Loucy (cell line): ENCODE measurements around the gene PSMD11.
"Not testable (repeated sequence)": the region's sequence is repeated elsewhere in the genome, so short reads cannot be mapped to it uniquely, and the experiment has no call there.

Experiments used
- H2AFZ ChIP-seq: fragments of 200-600 bp; sonication (generic); 2 replicates; pipeline ENCODE4 v1.6.0; 2016; ENCODE audit warnings: antibody characterized with exemption, mild to moderate bottlenecking, low read length, moderate library complexity
- H3F3A ChIP-seq: fragments of 200-600 bp; 2 replicates; pipeline ENCODE4 v1.6.0; 2016; ENCODE audit warnings: antibody characterized with exemption, low read depth, mild to moderate bottlenecking
- H3K27me3 ChIP-seq: fragments of 200-600 bp; sonication (generic); 2 replicates; pipeline ENCODE4 v1.6.1; 2014; ENCODE audit warnings: low read length, mild to moderate bottlenecking; ENCODE audit not compliant: insufficient read depth, poor library complexity, severe bottlenecking
- H3K36me3 ChIP-seq: fragments of 200-600 bp; sonication (generic); 2 replicates; pipeline ENCODE4 v1.6.1; 2016; ENCODE audit warnings: low read length; ENCODE audit not compliant: insufficient read depth
- H3K4me1 ChIP-seq: fragments of 200-600 bp; sonication (generic); 2 replicates; pipeline ENCODE4 v1.5.1; 2014; ENCODE audit warnings: low read length, mild to moderate bottlenecking; ENCODE audit not compliant: insufficient read depth, poor library complexity, severe bottlenecking
- H3K4me2 ChIP-seq: fragments of 200-600 bp; sonication (generic); 2 replicates; pipeline ENCODE4 v1.6.0; 2014; ENCODE audit warnings: antibody characterized with exemption, low read length, low read depth, mild to moderate bottlenecking; ENCODE audit not compliant: poor library complexity, severe bottlenecking
- H3K4me3 ChIP-seq: fragments of 200-600 bp; sonication (generic); 2 replicates; pipeline ENCODE4 v1.5.1; 2014; ENCODE audit warnings: low read length, mild to moderate bottlenecking, mixed read lengths; ENCODE audit not compliant: poor library complexity, severe bottlenecking
- H3K79me2 ChIP-seq: fragments of 200-600 bp; sonication (generic); 2 replicates; pipeline ENCODE4 v1.6.1; 2014; ENCODE audit warnings: low read length; ENCODE audit not compliant: insufficient read depth
- H3K9ac ChIP-seq: fragments of 200-600 bp; sonication (generic); 2 replicates; pipeline ENCODE4 v1.6.0; 2014; ENCODE audit warnings: mild to moderate bottlenecking, low read depth, low read length, moderate library complexity; ENCODE audit not compliant: poor library complexity, severe bottlenecking
- H3K9me2 ChIP-seq: fragments of 200-600 bp; sonication (generic); replicated peaks from 2 replicates; pipeline ENCODE4 v1.6.1; 2016; ENCODE audit warnings: low read depth, low read length, mixed read lengths
- H3K9me3 ChIP-seq: fragments of 200-600 bp; sonication (generic); 2 replicates; pipeline ENCODE4 v1.6.1; 2014; ENCODE audit warnings: mild to moderate bottlenecking, antibody characterized with exemption, low read length, low read depth; ENCODE audit not compliant: insufficient read depth
- H4K20me1 ChIP-seq: fragments of 200-600 bp; sonication (generic); 2 replicates; pipeline ENCODE4 v1.6.0; 2014; ENCODE audit warnings: antibody characterized with exemption, low read length, mild to moderate bottlenecking; ENCODE audit not compliant: insufficient read depth, poor library complexity, severe bottlenecking
- EZH2phosphoT487 ChIP-seq: fragments of 200-600 bp; IDR thresholded peaks from 2 replicates; pipeline ENCODE4 v1.6.1; 2018; ENCODE audit warnings: antibody characterized with exemption, mild to moderate bottlenecking, moderate library complexity, borderline replicate concordance
- TF ChIP-seq, protein P1 (sequence below): fragments of 200-600 bp; sonication (generic); conservative IDR thresholded peaks from 2 replicates; pipeline ENCODE4 v1.5.1; 2014; ENCODE audit warnings: mild to moderate bottlenecking, antibody characterized with exemption, low read length

Gene PSMD11

DNA sequence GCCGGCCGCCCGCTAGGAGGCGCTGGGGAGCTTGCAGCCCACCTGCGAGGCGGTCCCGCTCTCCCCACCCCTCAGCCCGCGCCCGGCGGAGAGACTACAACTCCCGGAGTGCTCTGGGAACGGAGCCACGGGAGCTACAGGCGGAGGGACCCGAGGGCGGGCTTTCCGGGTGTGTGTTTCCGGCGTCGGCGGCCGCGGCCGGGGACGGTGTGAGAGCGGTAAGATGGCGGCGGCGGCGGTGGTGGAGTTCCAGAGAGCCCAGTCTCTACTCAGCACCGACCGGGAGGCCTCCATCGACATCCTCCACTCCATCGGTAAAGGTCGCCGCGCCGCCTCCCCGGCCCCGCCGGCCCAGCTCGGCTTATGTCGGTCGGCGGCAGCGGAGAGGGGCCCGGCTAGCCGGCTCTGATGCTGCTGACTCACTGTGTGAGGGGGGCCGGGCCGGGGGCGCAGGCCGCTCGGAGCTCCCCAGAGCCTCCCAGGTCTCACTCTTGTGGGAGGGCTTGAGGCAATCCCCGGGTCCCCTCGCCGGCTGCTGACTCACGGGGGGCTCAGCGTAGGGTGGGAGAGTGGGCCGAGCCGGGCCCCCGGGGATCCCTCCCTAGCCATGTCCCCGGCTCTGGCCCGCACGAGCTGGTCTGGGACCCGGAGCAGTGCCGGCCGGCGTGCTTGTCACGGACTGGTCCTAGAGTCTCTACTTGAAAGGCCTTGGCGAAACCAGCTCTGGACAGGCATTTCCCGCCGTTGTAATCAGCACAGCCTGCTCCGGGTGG is at the start of gene PSMD11:
Gene PSMD11, plus strand, starts transcription at position 210 of the 773 bp plus-strand sequence. Its CDS starts 14 bp downstream, at position 224.
- peaks cover 52% of the 10 kb centered on the region for H3K79me2 ChIP-seq

DNA sequence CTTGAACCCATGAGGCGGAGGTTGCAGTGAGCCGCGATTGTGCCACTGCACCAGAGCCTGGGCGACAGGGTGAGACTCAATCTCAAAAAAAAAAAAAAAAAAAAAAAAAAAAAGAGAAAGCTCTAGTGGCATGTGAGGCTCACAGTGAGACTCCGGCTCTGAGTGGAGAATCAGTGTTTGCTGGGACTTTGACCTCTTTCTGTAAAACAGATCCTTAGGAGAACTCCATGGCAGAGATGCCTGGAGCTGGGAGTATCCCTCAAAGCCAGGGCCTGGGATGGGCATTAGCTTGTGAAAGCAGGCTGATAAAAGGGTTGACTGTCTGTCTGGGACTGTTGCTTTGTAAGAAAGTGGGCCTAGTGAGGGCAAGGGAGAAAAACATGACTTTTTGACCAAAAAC is 48.0 kb upstream of the PSMD11 start:
- no peak overlapping the region for H2AFZ ChIP-seq
- no peaks in the 10 kb centered on the region for H3K9me3 ChIP-seq
- no peaks in the 10 kb centered on the region for H3K4me1 ChIP-seq
- TF ChIP-seq EZH2phosphoT487, result no peak
- TF ChIP-seq, protein P1, sequence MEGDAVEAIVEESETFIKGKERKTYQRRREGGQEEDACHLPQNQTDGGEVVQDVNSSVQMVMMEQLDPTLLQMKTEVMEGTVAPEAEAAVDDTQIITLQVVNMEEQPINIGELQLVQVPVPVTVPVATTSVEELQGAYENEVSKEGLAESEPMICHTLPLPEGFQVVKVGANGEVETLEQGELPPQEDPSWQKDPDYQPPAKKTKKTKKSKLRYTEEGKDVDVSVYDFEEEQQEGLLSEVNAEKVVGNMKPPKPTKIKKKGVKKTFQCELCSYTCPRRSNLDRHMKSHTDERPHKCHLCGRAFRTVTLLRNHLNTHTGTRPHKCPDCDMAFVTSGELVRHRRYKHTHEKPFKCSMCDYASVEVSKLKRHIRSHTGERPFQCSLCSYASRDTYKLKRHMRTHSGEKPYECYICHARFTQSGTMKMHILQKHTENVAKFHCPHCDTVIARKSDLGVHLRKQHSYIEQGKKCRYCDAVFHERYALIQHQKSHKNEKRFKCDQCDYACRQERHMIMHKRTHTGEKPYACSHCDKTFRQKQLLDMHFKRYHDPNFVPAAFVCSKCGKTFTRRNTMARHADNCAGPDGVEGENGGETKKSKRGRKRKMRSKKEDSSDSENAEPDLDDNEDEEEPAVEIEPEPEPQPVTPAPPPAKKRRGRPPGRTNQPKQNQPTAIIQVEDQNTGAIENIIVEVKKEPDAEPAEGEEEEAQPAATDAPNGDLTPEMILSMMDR, result no peak
- no peaks in the 10 kb centered on the region for H3K9me2 ChIP-seq
- H3K4me2 ChIP-seq, result no peak overlapping the region
- no peaks in the 10 kb centered on the region for H3K79me2 ChIP-seq
- H3F3A ChIP-seq, result no peaks in the 10 kb centered on the region
- no peak overlapping the region for H3K9ac ChIP-seq
- H3K36me3 ChIP-seq, result no peaks in the 10 kb centered on the region
- H3K4me3 ChIP-seq, result no peak overlapping the region
- no peaks in the 10 kb centered on the region for H3K27me3 ChIP-seq
- H4K20me1 ChIP-seq, result no peaks in the 10 kb centered on the region

More for the DNA sequence above, at the start of gene PSMD11:
- H3K9ac ChIP-seq, result peak within 1 kb of the TSS; percentile 96
- TF ChIP-seq, protein P1, result no peak; the same call in 1 of the 2 replicates
- no peak for TF ChIP-seq EZH2phosphoT487
- no peaks in the 10 kb centered on the region for H3F3A ChIP-seq
- no peaks in the 10 kb centered on the region for H3K9me2 ChIP-seq
- H3K27me3 ChIP-seq, result peaks cover 4% of the 10 kb centered on the region
- H2AFZ ChIP-seq, result peak within 1 kb of the TSS; percentile 97
- H3K36me3 ChIP-seq, result peaks cover 11% of the 10 kb centered on the region
- H3K4me3 ChIP-seq, result peak within 1 kb of the TSS; percentile 95
- peaks cover 34% of the 10 kb centered on the region for H3K4me1 ChIP-seq
- H4K20me1 ChIP-seq, result peaks cover 35% of the 10 kb centered on the region
- peak within 1 kb of the TSS; percentile 80 for H3K4me2 ChIP-seq
- H3K9me3 ChIP-seq, result no peaks in the 10 kb centered on the region

- Histone ChIP-seq H3K4me3 (no peak overlapping the region), H3K4me1 (no peaks in the 10 kb centered on the region), H3K9ac (no peak overlapping the region), H3K9me3 (no peaks in the 10 kb centered on the region), H3F3A (no peaks in the 10 kb centered on the region), H4K20me1 (no peaks in the 10 kb centered on the region), H2AFZ (no peak overlapping the region), H3K79me2 (no peaks in the 10 kb centered on the region), H3K4me2 (no peak overlapping the region), H3K9me2 (no peaks in the 10 kb centered on the region), H3K27me3 (no peaks in the 10 kb centered on the region), H3K36me3 (no peaks in the 10 kb centered on the region)
- TF ChIP-seq, protein P1, result no peak
Observed at GRCh38 chr17:32398946-32399345, 45.4 kb upstream of the PSMD11 start.

- H3K27me3 ChIP-seq, H3K79me2 ChIP-seq, H3K36me3 ChIP-seq, H3K4me2 ChIP-seq, H3K9me2 ChIP-seq, H3K4me1 ChIP-seq, H4K20me1 ChIP-seq, H3K9ac ChIP-seq, H3K9me3 ChIP-seq, H2AFZ ChIP-seq, H3K4me3 ChIP-seq, H3F3A ChIP-seq: not testable (repeated sequence)
Observed at GRCh38 chr17:32410085-32410484, 34.2 kb upstream of the PSMD11 start.
